NCI-H1417 treated with DMSO at 0.1 percent for 48 hours (cell line): ENCODE data around the gene FAM13B.
"Not testable (repeated sequence)": the region's sequence is repeated elsewhere in the genome, so short reads cannot be mapped to it uniquely, and the experiment has no call there.

Experiments
- DNase-seq: peaks from one replicate; lab custom pipeline; 2025; lab: John Stamatoyannopoulos, UW

Gene FAM13B

GRCh38 chr5:138033907-138034306 lies 1.0 kb upstream of the FAM13B start:
- no peak for DNase-seq

DNA sequence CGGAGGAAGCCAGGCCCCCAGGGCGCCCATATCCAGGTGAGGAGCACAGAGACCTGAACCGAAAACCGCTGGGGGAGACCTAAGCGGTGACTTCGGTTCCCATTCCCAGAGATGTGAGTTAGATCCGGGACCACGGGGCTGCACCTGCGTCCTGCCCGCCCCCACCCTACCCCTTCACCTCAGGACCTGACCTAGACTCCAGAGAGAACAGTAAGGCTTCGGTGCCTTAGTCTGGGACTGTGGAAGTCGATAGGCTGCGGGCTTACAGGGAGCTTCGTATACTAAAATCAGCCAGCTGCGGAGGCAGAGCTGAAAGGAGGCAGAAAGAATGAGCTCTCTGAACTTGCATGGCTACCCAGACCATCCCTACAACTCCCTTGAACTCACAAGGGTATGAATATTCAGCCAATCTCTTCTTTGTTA lies 518 bp upstream of the FAM13B start:
- no peak for DNase-seq

- DNase-seq, result no peak
Measured at GRCh38 chr5:138032028-138032571, 779 bp downstream of the FAM13B start.

DNA sequence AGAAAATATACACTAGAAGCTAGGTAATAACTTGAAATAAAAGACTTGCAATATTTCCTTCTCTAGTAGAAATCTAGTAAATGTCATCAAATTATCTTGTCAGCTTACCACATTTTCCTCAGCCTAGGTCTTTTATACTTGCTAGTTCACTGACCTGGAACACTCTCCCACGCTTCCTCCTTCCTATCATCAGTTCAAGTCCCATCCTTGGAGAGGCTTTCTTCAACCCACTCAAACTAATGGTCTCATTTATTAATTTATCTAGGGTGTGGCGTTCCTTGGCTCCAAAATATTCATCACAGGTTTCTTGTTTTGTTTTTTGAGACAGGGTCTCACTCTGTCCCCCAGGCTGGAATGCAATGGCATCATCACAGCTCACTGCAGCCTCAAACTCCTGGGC lies 2.9 kb downstream of the FAM13B start:
- no peak for DNase-seq

GRCh38 chr5:138029501-138029900 lies 3.4 kb downstream of the FAM13B start:
- DNase-seq, result no peak

- no peak for DNase-seq
Measured at GRCh38 chr5:138028971-138029365, 3.9 kb downstream of the FAM13B start.

- not testable (repeated sequence) for DNase-seq
Measured at GRCh38 chr5:138028262-138028970, 4.5 kb downstream of the FAM13B start.

DNA sequence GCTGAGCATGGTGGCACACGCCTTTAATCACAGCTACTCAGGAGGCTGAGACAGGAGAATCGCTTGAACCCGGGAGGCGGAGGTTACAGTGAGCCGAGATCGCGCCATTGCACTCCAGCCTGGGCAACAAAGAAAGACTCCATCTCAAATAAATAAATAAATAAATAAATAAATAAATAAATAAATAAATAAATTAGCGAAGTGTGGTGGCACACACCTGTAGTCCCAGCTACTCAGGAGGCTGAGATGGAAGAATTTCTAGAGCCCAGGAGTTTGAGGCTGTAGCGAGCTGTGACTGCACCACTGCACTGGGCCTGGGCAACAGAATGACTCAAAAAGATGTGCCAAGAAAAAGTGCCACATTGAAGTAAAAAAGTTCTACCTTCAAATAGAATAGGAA lies 6.1 kb downstream of the FAM13B start:
- DNase-seq, result not testable (repeated sequence)

DNA sequence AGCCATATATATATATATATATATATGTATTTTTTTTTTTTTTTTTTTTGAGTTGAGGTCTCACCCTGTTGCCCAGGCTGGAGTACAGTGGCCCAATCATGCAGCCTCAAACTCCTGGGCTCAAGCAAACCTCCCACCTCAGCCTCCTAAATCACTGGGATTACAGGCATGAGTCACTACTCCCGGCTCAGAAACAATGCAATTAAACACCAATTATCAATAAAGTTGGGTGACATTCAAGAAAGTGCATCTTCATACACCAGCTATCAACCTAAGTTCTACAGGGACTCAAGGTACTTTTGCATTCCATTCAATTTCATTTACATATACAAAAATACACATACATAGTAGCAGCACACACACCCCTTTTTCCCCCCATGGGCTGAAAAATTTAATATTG lies 7.6 kb downstream of the FAM13B start:
- DNase-seq, result no peak

DNA sequence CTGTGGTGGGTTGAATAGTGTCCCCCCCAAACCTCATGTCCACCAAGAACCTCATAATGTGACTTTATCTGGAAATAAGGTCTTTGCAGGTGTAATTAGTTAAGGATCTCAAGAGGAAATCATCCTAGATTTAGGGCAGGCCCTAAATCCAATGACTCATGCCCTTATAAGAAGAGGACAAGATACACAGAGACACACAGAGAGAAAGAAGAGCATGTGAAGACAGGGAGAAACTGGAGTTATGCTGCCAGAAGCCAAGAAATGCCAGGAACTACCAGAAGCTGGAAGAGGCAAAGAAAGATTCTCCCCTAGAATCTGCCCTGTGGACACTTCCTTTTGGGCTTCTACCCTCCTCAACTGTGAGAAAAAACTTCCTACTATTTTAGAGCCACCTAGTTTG lies 8.8 kb downstream of the FAM13B start:
- no peak for DNase-seq

DNA sequence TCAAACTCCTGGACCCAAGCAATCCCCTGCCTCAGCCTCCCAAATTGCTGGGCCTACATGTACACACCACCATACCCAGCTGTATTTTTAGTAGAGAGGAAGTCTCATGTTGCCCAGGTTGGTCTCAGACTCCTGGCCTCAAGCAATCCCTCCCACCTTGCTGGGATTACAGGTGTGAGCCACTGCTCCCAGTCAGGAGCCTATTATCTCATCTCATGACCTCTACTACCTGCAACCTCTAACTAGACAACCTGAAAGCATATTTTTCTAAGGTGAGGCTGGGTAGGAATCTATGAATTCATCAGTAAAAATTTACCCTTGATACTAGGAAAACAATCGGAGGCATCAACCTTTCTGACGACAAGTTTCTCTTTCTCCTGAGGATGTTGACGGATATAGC lies 10.0 kb downstream of the FAM13B start:
- no peak for DNase-seq

- no peak for DNase-seq
Measured at GRCh38 chr5:138021771-138022170, 11.1 kb downstream of the FAM13B start.

GRCh38 chr5:138018849-138019248 lies 14.0 kb downstream of the FAM13B start:
- no peak for DNase-seq

- DNase-seq, result no peak
Measured at GRCh38 chr5:138015916-138016315, 17.0 kb downstream of the FAM13B start.

DNA sequence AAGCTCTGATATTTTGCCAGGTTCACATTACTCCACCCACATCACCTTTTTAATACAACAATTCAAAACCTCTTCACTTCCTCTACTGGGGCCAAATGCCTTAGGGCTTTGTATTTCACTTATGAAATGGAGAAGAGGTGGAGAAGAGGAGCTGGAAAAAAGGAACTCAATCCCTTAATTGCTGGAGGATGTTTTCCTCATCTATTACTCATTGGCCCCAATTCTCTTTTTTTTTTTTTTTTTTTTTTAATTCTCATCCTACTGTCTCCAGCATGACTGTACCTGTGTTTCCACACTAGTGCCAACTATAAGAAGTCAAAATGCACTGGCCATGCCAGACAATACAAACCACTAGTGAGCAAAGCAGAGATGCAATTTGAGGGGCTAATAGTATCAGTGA lies 20.9 kb downstream of the FAM13B start:
- DNase-seq, result no peak

DNA sequence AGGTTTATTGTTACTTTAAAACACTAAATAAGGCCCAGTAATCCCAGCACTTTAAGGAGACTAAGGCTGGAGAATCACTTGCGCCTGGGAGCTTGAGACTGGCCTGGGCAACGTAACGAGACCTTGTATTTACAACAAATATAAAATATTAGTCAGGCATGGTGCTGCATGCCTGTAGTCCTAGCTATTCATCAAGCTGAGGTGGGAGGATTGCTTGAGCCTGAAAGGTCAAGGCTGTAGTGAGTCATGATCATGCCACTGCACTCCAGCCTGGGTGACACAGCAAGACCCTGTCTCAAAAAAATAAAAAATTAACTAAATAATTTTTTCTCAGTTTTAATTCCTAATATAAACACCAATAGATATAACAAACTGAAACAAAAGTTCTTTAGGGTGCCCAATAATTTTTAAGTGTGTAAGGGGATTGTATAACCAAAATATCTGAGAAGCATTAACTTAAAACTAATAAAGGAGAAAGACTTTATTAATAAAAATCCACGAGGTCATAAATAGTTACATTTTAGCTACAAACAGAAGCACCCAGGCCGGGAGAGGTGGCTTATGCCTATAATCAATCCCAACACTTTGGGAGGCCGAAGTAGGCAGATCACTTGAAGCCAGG lies 32.7 kb downstream of the FAM13B start:
- no peak for DNase-seq

GRCh38 chr5:137997726-137998213 lies 35.1 kb downstream of the FAM13B start:
- no peak for DNase-seq

DNA sequence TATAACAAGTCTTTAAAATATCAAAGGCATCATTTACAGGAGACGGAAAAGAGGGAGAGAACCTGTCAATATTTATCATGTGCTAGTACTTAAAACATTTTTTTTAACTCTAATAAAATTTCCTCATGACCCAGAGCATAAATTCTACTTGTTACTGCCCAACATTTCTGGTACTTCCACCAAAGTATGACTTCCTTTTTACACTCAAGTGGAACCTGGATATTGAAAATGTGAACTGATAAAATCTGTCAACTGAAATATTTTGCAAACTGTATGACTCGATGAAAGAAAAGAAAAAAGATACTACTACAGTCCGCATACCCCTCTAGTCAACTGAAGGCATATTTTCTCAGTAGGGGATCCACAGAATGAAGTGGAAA lies 37.1 kb downstream of the FAM13B start:
- no peak for DNase-seq

GRCh38 chr5:137995077-137995748 lies 37.7 kb downstream of the FAM13B start:
- no peak for DNase-seq

DNA sequence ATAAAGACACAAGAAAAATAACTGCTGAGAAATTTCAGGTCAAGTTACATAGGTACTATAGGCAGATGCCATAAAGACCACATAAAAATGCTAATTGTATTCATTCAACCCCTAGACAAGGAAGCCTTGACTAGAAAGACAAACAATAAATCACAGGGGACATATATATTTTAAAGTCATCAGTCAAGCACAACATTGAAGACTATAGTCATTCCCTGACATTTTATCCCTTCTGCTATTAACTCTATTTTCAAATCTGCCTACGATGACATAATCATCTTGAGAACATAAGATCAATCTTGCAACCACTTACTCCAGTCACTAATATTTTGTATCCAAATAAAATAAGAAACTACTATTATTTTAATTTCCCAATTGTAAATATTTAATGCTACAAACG lies 38.3 kb downstream of the FAM13B start:
- no peak for DNase-seq

GRCh38 chr5:137989419-137989818 lies 43.5 kb downstream of the FAM13B start:
- no peak for DNase-seq

DNA sequence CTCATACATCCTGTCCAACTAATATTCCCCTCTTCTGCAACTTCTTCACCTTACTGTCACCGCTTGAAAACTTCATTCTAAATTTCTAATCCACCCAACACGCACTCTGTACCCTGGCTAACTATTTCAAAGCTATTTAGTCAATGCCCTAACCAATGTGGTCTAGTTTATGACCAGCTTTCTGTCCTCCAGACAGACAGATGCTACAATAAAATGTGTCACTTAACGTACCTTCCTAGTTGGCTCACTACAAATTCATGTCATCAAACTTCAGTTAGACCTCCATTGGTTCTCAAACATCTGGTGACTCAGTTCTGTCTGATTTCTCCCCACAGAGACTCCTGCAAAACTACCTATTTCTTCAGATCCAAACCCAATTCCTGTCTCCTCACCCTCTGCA lies 57.7 kb downstream of the FAM13B start:
- no peak for DNase-seq

- DNase-seq, result not testable (repeated sequence)
Measured at GRCh38 chr5:137970384-137970783, 62.5 kb downstream of the FAM13B start.
